HG03103 (cell line): ENCODE data around the gene WBP4.
"Not testable (repeated sequence)": the region's sequence is repeated elsewhere in the genome, so short reads cannot be mapped to it uniquely, and the experiment has no call there.

Experiments
- ATAC-seq: cut with Tn5 transposase; IDR thresholded peaks from one replicate; pipeline ENCODE4 v1.9.1; 2021; ENCODE audit warnings: low read depth; ENCODE audit not compliant: unreplicated experiment

WBP4 gene, protein sequence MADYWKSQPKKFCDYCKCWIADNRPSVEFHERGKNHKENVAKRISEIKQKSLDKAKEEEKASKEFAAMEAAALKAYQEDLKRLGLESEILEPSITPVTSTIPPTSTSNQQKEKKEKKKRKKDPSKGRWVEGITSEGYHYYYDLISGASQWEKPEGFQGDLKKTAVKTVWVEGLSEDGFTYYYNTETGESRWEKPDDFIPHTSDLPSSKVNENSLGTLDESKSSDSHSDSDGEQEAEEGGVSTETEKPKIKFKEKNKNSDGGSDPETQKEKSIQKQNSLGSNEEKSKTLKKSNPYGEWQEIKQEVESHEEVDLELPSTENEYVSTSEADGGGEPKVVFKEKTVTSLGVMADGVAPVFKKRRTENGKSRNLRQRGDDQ

DNA sequence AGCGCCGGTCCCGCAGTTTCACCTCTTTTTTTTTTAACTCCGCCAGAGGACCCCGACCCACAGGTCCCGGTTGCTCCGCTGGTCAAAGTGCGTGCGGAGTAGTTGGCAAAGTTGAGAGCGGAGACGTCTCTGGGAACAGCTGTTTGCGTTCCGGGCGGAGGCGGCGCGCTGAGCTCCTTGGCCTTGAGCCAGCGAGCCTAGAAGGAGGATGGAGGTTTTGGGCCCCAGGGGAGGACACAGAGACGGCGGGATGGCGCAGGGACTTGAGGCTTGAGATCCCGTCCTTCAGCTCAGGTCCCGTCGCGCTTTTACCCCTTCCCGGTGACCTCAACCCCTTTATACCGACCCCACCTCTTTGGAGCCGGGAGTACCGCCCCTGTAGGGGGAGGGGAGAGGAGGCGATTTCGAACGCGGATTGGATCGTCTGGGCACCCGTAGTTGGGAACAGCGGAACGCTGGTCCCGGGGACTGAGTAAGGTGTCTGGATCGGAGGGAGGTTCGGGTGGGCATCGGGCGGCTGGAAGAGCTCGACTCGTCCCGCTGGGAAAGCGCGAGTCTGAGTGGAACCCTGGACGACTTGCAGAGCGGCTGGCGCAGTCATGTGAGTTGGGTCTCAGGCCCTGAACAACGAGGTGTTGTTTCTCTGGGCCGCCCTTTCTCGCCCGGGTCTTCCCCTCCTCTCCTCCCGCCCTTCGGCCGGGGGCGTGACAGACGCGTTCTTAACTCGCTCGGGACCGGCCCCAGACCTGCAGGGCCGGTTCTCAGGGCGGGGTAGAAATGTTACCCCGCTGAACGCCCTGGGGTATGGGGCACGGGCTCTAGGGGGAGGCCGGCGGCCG, at the start of gene WBP4:
Gene WBP4 (plus strand): TSS at position 435 of the 839 bp plus-strand sequence. CDS start 165 bp downstream, at position 600.
- ATAC-seq = peak; percentile 68

GRCh38 chr13:41012536-41012935, 48.8 kb upstream of the WBP4 start:
- ATAC-seq = no peak

DNA sequence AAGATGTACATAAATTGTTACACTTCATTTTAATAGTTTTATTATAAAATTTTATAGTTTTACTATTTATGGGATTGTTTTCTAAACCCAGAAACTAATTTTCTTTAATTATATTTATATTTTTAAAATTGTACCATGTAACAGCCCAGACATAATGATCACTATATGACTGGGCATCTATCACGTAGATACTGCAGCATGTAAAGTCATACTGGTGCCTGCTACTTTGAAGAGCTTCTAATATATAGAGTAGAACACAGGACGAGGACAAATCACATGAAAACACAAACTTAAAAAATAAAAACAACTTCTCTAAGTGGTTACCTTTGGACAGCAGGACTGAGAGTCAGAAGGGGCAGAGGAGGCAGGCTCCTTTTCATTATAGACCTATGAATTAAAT, 47.5 kb upstream of the WBP4 start:
- no peak for ATAC-seq

- no peak for ATAC-seq
These were observed 45.4 kb upstream of the WBP4 start for GRCh38 chr13:41015920-41016319.

- no peak for ATAC-seq
These were observed 44.1 kb upstream of the WBP4 start for GRCh38 chr13:41017159-41017558.

DNA sequence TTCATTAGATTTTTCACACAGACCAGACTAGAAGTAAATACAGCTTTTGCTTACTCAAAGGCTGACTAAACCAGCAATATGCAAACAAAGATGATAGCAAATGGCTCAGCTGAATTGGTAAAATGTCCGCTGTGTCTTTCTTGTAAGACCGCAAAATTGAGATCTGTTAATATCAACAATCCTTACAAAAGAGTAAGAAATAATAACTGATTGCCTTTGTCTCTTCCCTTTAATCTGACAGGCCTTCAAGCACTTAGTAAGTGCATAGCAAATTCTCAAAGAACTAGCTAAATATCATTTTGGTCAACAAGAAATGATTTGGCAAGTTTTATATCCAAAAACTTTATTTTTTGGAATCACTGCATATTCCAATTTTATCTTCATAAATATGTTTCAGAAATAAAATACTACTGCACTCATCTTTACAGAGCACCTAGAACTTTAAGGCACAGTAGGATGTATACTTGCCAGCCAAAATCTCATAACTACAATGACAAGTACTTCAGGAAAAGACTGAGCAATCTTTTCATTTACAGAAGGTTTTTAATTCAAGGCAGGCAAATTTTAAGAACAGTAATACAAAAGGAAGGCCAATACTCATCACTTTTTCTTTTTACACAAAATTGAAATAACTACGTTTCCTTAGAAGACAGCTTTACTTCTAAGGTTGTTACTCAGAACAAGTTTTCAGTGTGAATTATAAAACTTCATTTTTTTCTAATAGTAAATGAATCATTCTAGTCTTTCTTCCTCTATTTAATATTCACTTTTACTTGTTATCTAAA, 43.3 kb upstream of the WBP4 start:
- no peak for ATAC-seq

DNA sequence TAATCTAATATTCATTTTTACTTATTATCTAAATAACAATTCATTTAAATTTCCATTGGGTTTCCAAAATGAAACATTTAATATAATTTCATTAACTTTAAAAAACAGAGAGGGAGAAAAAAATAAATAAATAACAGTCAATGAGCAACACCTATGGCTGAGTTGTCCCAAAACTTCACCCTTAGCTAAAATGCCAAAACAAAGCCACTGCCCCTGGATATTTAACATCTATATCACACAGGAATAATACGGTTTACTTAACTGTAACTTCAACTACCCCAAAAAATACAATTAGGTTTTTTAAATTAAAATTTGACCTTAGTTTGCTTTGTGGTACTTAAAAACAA, 42.7 kb upstream of the WBP4 start:
- ATAC-seq = no peak

DNA sequence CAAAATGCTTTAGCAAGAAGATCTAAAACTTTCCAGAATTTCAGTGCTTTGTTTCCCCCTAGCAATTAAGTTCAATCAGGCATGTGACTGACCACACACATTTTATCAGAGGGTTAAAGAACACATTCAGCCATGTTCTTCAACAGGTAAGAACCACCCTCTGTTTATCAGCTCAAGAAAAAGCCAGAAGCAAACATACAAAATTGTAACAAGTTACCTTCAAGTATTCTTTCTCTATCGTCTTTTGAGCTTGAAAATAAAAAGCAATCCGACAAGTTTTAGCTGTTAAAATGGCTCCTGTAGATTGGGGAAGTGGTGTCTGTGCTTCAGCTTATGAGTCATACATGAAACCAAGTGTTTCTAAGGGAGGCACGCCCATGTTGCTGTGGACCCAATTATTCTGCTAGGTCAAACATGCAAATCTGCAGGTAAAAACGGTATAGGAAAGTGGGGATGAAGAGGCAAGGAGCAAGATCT, 42.3 kb upstream of the WBP4 start, which contains the start of gene ELF1:
Gene ELF1 (minus strand): TSS at position 306 of the 477 bp plus-strand sequence. CDS start 37,262 bp downstream, outside the sequence.
- peak; percentile 86 for ATAC-seq

DNA sequence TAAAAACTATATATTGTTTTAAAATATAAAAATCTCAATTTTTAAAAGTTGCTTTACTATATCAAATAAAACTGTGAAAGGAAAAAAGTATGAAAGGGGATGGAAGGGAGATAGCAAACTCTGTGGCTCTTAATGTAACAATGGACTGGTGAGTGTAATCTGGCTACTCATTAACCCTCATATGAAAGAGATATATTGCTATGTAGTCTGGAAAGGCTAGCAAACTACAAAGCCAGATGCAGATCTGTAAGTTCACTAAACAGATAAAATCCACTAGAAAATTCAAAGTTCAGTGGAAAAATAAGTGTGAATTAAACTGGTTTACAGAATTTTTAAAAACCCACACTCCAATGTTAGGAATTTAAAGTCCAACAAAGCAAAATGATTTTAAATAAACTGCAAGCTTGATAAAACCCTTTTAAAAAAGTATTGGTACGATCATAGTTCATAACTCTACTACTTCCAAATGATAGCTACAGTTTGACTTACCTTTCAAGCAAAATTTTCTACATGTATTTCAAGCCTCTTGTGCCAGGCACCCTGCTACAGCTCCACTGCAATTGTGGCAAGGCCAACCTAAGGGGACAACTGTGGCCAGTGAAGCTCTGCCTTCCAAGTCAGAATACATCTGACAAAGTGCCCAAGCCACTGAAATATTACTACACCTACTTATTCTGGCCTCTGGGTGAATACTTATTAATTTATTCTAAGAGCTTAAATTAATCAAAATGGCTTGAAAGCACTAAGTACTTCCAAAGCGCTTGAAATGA, 41.5 kb upstream of the WBP4 start:
- no peak for ATAC-seq

DNA sequence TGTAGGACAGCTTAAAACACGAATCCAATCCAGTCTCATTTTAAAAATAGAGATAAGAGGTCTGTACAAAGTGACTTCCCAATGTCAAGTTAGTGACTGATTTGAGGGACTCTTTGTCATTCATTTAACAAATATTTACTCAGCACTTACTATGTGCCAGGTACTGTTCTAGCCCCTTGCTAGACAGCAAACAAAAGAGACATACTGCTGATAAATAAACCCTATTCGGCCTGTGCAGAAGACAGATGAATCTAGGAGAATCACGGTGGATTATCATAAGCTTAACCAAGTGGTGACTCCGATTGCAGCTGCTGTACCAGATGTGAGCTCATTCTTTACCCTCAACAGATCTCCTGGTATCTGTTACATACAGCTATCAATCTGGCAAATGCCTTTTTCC, 35.8 kb upstream of the WBP4 start:
- no peak for ATAC-seq

DNA sequence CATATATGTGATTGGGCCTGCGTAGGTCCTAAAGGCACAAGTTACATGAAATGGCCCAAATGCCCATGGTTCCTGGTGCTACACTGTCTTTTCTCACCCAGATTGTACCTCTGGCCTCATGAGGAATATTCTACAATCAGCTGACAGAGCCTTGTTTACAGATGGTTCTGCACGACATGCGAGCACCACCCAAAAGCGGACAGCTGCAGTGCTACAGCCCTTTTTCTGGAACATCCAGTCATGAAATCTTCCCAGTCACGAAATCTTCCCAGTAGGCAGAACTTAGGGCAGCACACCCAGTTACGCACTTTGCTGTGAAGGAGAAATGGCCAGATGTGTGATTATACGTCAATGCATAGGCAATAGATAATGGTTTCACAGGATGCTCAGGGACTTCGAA, 34.5 kb upstream of the WBP4 start:
- ATAC-seq = no peak

GRCh38 chr13:41028051-41028450, 33.3 kb upstream of the WBP4 start:
- no peak for ATAC-seq

DNA sequence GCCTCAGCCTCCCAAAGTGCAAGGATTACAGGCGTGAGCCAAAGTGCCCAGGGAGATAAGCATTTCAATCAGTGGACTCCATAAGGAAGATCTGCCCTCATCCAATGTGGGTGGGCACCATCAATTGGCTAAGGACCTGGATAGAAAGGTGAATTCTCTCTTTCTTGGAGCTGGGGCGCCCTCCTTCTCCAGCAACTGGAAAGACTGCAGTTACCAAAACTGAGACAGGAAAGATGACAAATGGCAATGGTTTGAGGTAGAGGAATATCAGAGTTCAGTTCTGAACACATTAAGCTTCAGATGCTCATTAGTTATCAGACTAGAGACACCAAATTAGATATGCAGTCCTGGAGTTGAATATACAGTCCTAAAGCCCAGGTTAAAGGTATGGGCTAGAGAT, 31.7 kb upstream of the WBP4 start:
- ATAC-seq = no peak

DNA sequence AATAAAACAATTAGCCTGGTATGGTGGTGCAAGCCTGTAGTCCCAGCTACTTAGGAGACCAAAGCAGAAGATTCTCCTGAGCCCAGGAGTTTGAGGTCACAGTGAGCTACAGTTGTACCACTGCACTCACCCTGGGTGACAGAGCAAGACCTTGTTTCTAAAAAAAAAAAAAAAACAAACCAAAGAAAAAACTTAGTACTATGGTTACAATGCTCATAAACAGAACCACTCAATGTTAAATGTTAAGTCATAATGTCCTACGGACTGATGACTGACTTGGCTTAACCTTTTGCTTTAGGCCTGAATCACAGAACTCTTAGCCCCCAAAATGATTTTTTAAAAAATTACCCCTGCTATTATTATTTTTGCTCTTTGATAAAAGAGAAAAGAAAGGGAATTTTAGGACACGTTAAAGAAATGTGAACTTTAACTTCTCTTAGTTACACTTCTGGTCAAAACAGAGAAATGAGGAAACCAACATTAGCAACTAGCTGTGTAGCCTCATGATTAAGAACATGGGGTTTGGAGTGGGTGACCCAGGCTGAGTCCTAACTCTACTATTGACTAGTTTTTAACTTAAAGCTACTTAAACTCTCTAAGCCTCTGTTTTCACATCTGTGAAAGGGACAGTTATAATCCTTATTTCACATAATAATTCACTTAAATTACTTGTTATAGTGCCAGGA, 28.5 kb upstream of the WBP4 start:
- ATAC-seq = no peak

DNA sequence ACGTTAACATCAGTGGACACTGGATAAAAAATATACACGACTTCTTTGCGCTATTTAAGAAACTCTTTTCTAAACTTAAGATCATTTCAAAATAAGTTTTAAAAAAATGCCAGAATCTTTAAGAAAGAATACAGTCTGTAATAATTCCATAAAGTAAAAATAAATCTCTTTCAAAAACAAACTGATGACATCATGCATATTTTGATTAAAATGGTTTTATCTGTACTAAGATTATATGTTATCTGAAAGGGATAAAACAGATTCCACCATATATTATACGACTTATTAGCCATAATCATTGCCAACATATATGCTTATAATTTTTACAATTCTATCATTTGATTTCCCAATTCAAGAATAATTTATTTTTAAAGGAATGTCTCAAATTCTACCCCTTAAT, 26.9 kb upstream of the WBP4 start:
- ATAC-seq = no peak

DNA sequence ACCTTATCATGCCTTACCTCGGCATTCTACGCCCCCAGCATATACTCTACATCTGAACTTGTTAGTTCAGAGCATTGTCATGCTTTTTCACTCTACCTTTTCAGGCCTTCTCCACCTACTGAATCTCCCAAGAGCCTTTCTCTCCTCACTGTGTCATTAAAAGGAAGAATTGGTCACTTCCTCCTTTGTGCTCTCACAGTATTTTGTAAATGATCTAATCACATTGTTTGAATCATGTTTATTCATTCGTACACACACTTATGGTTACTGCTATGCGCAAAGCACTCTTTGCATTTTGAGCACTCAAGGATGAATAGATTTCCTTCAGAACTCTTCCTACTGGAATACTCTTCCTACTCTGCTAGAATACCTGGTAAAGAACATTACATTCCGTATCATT, 26.4 kb upstream of the WBP4 start:
- no peak for ATAC-seq

GRCh38 chr13:41036557-41036956, 24.8 kb upstream of the WBP4 start:
- not testable (repeated sequence) for ATAC-seq

DNA sequence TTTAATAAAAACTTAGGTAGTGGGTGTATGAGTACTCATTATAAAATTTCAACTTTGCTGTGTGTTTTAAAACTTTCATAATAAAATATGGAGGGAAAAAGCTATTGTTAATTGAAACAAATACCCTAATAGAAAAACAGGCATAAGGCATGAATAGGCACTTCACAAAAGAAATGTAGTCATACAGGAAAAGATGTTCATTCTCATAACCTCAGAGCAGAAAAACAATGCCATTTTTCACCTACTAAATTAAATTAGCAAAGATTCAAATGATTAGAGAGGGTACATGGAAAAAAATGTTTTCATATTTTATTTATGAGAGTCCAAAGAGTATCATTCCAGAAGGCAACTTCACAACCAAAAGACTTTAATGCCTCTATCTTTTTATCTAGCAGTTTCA, 21.6 kb upstream of the WBP4 start:
- no peak for ATAC-seq

DNA sequence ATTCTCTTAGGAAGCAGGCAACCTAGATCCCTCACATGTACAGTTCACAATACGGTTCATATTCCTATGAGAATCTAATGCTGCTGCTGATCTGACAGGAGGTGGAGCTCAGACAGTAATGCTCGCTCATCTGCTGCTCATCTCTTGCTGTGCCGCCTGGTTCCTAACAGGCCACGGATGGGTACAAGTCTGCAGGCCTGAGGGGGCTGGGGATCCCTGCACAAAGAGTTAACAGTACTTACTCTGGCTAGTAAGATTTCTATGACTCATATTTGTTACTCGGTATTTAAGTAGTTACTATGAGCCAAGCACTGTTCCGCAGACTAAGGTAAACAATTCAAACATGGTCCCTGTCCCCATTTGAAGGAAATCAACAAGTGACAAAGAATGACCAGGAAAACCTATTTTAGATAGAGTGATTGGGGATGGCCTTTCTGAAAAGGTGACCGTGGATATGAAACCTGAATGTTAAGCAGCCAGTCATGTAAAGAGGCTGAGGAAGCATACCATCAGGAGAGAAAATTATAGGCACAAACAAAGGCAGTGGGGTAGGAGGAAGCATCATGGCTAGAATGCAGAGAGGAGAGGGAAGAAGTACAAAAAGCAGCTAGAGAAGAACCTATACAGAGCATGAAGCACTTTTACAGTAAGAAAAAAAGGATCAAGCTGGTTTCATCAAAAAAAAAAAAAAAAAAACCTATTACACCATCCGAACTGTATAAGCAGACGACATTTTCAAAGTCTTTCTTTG, 20.6 kb upstream of the WBP4 start:
- no peak for ATAC-seq
